K562 (cell line): ENCODE measurements around the gene GATA1. TPM values are rescaled to one million over a fixed set of nuclear protein-coding genes. Genes with fewer than 3 reads are reported as not detected.

Source experiments
- ARID1B ChIP-seq: fragments of 450-650 bp; IDR thresholded peaks from 2 replicates; pipeline ENCODE4 v1.6.1; 2016; ENCODE audit warnings: antibody characterized with exemption, mild to moderate bottlenecking, inconsistent platforms
- KAT7 ChIP-seq: sonication (generic); formaldehyde crosslinking; IDR thresholded peaks from 2 replicates; pipeline ENCODE4 v1.8.0; 2022; ENCODE audit warnings: missing genetic modification reagents, mild to moderate bottlenecking, borderline replicate concordance
- ZBTB7A ChIP-seq: IDR thresholded peaks from 2 replicates; pipeline ENCODE4 v1.6.1; 2011; ENCODE audit warnings: low read depth, mild to moderate bottlenecking, low read length, moderate library complexity, borderline replicate concordance; ENCODE audit not compliant: control insufficient read depth
- ZNF263 ChIP-seq: sonication (generic); formaldehyde crosslinking; IDR thresholded peaks from 2 replicates; pipeline ENCODE4 v1.8.0; 2022; ENCODE audit warnings: mild to moderate bottlenecking, missing genetic modification reagents, borderline replicate concordance
- ZNF431 ChIP-seq: sonication (generic); formaldehyde crosslinking; IDR thresholded peaks from 2 replicates; pipeline ENCODE4 v1.8.0; 2022; ENCODE audit warnings: mild to moderate bottlenecking, missing genetic modification reagents
- polyA plus RNA-seq, 8 experiments: library from polyadenylated mRNA; depleted of rRNA in 4 of 8; stranded (reverse) in 5 of 8; unstranded in 3 of 8; fragments of >200 nt; fragmentation: Nextera tagmentation in 2 of 8; fragmentation: Illumina TruSeq in 1 of 8; extraction: Ambion mirVana in 2 of 8; extraction: Trizol in 1 of 8; gene quantifications; 2 replicates each; pipeline versions ENCODE4 v1.2.1 to v1.2.3, GENCODE V29; 2011 to 2014; ENCODE audit warnings: inconsistent platforms in 1 of 8, missing spikeins in 1 of 8
- total RNA-seq, 7 experiments: library from RNA; depleted of rRNA in 6 of 7; stranded (reverse); fragments of >200 nt in 6 of 7; fragmentation: Illumina TruSeq in 2 of 7; extraction: Trizol in 2 of 7; gene quantifications; 2 replicates each; pipeline versions ENCODE4 v1.2.1 to v1.2.3, GENCODE V29; 2011 to 2021; ENCODE audit warnings: low replicate concordance in 1 of 7
- TF ChIP-seq, protein P1 (sequence below): fragments of 250-450 bp; sonication (Bioruptor Pico); IDR thresholded peaks from 2 replicates; pipeline ENCODE4 v1.5.0; 2022; ENCODE audit warnings: mild to moderate bottlenecking
- TF ChIP-seq, protein P2 (sequence below): sonication (generic); formaldehyde crosslinking; IDR thresholded peaks from 2 replicates; pipeline ENCODE4 v1.8.0; 2023; ENCODE audit warnings: missing genetic modification reagents, mild to moderate bottlenecking, borderline replicate concordance
- TF ChIP-seq, protein P3 (sequence below): fragments of 450-650 bp; IDR thresholded peaks from 2 replicates; pipeline ENCODE4 v1.6.1; 2016

Gene GATA1
- total and polyA plus RNA-seq, 9 of the 15 experiments (the other 6 are each of a cell fraction or from before 2014, with no cell fraction given): 11.9 to 291 (median 116) TPM

GRCh38 chrX:48794340-48794910 lies 8.0 kb downstream of the GATA1 start (continued):
- TF ChIP-seq, protein P1, sequence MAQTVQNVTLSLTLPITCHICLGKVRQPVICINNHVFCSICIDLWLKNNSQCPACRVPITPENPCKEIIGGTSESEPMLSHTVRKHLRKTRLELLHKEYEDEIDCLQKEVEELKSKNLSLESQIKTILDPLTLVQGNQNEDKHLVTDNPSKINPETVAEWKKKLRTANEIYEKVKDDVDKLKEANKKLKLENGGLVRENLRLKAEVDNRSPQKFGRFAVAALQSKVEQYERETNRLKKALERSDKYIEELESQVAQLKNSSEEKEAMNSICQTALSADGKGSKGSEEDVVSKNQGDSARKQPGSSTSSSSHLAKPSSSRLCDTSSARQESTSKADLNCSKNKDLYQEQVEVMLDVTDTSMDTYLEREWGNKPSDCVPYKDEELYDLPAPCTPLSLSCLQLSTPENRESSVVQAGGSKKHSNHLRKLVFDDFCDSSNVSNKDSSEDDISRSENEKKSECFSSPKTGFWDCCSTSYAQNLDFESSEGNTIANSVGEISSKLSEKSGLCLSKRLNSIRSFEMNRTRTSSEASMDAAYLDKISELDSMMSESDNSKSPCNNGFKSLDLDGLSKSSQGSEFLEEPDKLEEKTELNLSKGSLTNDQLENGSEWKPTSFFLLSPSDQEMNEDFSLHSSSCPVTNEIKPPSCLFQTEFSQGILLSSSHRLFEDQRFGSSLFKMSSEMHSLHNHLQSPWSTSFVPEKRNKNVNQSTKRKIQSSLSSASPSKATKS (CRISPR knock-in tag): no peak
- TF ChIP-seq KAT7 (peak; percentile 8; the same call in 1 of the 2 replicates), ZNF431 (CRISPR knock-in tag) (0 out of 2 replicates have a peak, but pooled peaks have one; percentile 34), ZBTB7A (no peak), ARID1B (peak; percentile 74), ZNF263 (CRISPR knock-in tag) (no peak; the same call in 1 of the 2 replicates)
- TF ChIP-seq, protein P2, sequence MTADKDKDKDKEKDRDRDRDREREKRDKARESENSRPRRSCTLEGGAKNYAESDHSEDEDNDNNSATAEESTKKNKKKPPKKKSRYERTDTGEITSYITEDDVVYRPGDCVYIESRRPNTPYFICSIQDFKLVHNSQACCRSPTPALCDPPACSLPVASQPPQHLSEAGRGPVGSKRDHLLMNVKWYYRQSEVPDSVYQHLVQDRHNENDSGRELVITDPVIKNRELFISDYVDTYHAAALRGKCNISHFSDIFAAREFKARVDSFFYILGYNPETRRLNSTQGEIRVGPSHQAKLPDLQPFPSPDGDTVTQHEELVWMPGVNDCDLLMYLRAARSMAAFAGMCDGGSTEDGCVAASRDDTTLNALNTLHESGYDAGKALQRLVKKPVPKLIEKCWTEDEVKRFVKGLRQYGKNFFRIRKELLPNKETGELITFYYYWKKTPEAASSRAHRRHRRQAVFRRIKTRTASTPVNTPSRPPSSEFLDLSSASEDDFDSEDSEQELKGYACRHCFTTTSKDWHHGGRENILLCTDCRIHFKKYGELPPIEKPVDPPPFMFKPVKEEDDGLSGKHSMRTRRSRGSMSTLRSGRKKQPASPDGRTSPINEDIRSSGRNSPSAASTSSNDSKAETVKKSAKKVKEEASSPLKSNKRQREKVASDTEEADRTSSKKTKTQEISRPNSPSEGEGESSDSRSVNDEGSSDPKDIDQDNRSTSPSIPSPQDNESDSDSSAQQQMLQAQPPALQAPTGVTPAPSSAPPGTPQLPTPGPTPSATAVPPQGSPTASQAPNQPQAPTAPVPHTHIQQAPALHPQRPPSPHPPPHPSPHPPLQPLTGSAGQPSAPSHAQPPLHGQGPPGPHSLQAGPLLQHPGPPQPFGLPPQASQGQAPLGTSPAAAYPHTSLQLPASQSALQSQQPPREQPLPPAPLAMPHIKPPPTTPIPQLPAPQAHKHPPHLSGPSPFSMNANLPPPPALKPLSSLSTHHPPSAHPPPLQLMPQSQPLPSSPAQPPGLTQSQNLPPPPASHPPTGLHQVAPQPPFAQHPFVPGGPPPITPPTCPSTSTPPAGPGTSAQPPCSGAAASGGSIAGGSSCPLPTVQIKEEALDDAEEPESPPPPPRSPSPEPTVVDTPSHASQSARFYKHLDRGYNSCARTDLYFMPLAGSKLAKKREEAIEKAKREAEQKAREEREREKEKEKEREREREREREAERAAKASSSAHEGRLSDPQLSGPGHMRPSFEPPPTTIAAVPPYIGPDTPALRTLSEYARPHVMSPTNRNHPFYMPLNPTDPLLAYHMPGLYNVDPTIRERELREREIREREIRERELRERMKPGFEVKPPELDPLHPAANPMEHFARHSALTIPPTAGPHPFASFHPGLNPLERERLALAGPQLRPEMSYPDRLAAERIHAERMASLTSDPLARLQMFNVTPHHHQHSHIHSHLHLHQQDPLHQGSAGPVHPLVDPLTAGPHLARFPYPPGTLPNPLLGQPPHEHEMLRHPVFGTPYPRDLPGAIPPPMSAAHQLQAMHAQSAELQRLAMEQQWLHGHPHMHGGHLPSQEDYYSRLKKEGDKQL (CRISPR knock-in tag): no peak; the same call in 1 of the 2 replicates
- TF ChIP-seq, protein P3, sequence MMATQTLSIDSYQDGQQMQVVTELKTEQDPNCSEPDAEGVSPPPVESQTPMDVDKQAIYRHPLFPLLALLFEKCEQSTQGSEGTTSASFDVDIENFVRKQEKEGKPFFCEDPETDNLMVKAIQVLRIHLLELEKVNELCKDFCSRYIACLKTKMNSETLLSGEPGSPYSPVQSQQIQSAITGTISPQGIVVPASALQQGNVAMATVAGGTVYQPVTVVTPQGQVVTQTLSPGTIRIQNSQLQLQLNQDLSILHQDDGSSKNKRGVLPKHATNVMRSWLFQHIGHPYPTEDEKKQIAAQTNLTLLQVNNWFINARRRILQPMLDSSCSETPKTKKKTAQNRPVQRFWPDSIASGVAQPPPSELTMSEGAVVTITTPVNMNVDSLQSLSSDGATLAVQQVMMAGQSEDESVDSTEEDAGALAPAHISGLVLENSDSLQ: peak; percentile 30; the same call in 1 of the 2 replicates
